Ovary (tissue), 9 donors: Measurements from ENCODE around the gene HBP1. TPM values are rescaled to one million over a fixed set of nuclear protein-coding genes. Genes with fewer than 3 reads are reported as not detected.

Experiments used
- DNase-seq, 5 donors: peaks; one replicate each; pipeline ENCODE4 v3.0.0-alpha.2; 2019 to 2020
- H3K27ac ChIP-seq, 2 donors: fragments of 200-600 bp; one replicate each; pipeline versions ENCODE4 v1.5.1 to v1.8.0; 2019 to 2022
- H3K27me3 ChIP-seq: fragments of 200-600 bp; one replicate; pipeline ENCODE4 v1.8.0; 2022
- H3K36me3 ChIP-seq: fragments of 200-600 bp; sonication (generic); one replicate; pipeline ENCODE4 v1.5.1; 2019
- H3K4me1 ChIP-seq: one replicate; pipeline ENCODE4 v1.8.1; 2013; ENCODE audit warnings: mild to moderate bottlenecking, moderate library complexity; ENCODE audit not compliant: insufficient read depth
- H3K4me3 ChIP-seq: fragments of 200-600 bp; sonication (generic); one replicate; pipeline ENCODE4 v1.5.1; 2017
- H3K9me3 ChIP-seq, 2 donors: fragments of 200-600 bp in 1 of 2; sonication (generic) in 1 of 2; one replicate each; pipeline versions ENCODE4 v1.5.1 to v1.8.1; 2013 to 2019; ENCODE audit warnings: mild to moderate bottlenecking in 1 of 2, moderate library complexity in 1 of 2
- CTCF ChIP-seq, 3 donors: fragments of 450-650 bp in 2 of 3; fragments of 200-600 bp in 1 of 3; IDR thresholded peaks; one replicate each; pipeline versions ENCODE4 v1.5.1 to v1.8.0; 2016 to 2022; ENCODE audit warnings: antibody characterized with exemption in 3 of 3, mild to moderate bottlenecking in 1 of 3
- EP300 ChIP-seq: sonication (generic); formaldehyde crosslinking; IDR thresholded peaks from one replicate; pipeline ENCODE4 v1.6.1; 2017; ENCODE audit warnings: antibody characterized with exemption
- POLR2A ChIP-seq: fragments of 450-650 bp; IDR thresholded peaks from one replicate; pipeline ENCODE4 v1.6.1; 2017; ENCODE audit warnings: antibody characterized with exemption, mild to moderate bottlenecking, moderate library complexity
- WGBS, 3 donors: extraction: QIAGEN DNeasy Blood & Tissue Kit in 1 of 3; methylation state at CpG; one replicate each; pipeline versions ENCODE4 v1.1.5 to v1.1.7; 2013 to 2017; 5-methylcytosine and 5-hydroxymethylcytosine counted together
- intact Hi-C, 4 donors: fragments of 100-400 bp; cut with DNase I; formaldehyde crosslinking; loops; one replicate each; pipeline versions ENCODE4 v1.11.0 to v1.15.1; 2022 to 2023
- polyA plus RNA-seq, 2 donors: library from polyadenylated mRNA; stranded (reverse); fragments of 200-250 nt in 1 of 2; fragments of 350-450 nt in 1 of 2; fragmentation: Illumina TruSeq in 1 of 2; extraction: RNeasy Lipid Tissue Mini Kit (QIAGEN cat#74804) in 1 of 2; gene quantifications; one replicate each; pipeline ENCODE4 v1.2.3, GENCODE V29; 2013 to 2014
- total RNA-seq, 7 donors: library from RNA; depleted of rRNA in 2 of 7; stranded (reverse); fragments of >200 nt in 2 of 7; fragmentation: NEBNext Ultra II Directional in 3 of 7; extraction: Animal tissue kit (Norgen Biotek cat#: 25700) in 3 of 7; gene quantifications; one replicate each; pipeline versions ENCODE4 v1.1.0 to v1.2.4, GENCODE V29; 2016 to 2023
- donor health status: DM: no; HTN: no; CAD: no; lungs with moderate emphysema.
- donor health status: DM: no; HTN: no; CAD: no.
- donor health status: Bipolar disorder and iron deficiency.
- donor health status: DM: yes; HTN: yes; CAD: no.
- donor health status: DM: no; HTN: no; CAD: no.
- donor health status: DM: yes; HTN: yes; CAD: no.

HBP1 gene
- total and polyA plus RNA-seq, 9 donors = 31.8 to 121 (median 73.8) TPM

GRCh38 chr7:107123392-107123791 is 45.4 kb upstream of the HBP1 start:
- DNase-seq = no peak
- H3K9me3 ChIP-seq = no peaks in the 10 kb centered on the region
- H3K27ac ChIP-seq = no peak overlapping the region
- H3K4me3 ChIP-seq = no peak overlapping the region
- H3K27me3 ChIP-seq = no peaks in the 10 kb centered on the region
- H3K36me3 ChIP-seq = no peaks in the 10 kb centered on the region
- 94 to 97% (median 97%) methylated on average over 4 of the region's 4 CpGs for WGBS, 3 donors
- H3K4me1 ChIP-seq = peaks cover 2% of the 10 kb centered on the region
- no peak for TF ChIP-seq CTCF (IDR thresholded peaks at IDR 0.05)
- no peak for TF ChIP-seq EP300
- TF ChIP-seq POLR2A = no peak
- intact Hi-C loops = no loop called here

- Histone ChIP-seq H3K27me3 (no peaks in the 10 kb centered on the region), H3K4me3 (no peak overlapping the region), H3K4me1 (no peaks in the 10 kb centered on the region), H3K27ac (no peak overlapping the region), H3K36me3 (no peaks in the 10 kb centered on the region), H3K9me3 (no peaks in the 10 kb centered on the region)
- DNase-seq = no peak
- 86 to 93% (median 90%) methylated on average over 5 of the region's 5 CpGs for WGBS, 3 donors
- intact Hi-C loops = no loop called here
- TF ChIP-seq CTCF (IDR thresholded peaks at IDR 0.05) (no peak), EP300 (no peak), POLR2A (no peak)
Observed at GRCh38 chr7:107125475-107125874, 43.3 kb upstream of the HBP1 start.

DNA sequence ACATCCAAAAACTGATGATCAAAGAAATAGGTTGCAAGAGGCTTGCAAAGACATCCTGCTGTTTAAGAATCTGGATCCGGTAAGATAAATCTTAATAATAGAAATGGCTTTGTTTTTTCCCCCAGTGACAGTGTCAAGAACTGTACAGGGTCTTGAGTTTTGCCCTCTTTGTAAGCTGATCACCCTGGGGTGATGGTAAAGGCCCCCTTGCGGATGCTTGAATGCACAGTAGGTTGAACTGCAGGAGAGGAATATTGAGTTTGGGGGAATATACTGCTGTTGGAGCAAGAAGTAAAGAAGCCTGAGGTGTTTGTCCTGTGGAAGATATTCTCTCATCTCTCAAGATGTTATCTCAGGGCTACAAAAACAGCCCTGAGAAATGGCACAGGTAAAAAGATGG is 40.6 kb upstream of the HBP1 start:
- Histone ChIP-seq H3K4me1 (no peaks in the 10 kb centered on the region), H3K9me3 (no peaks in the 10 kb centered on the region), H3K27ac (no peak overlapping the region), H3K36me3 (no peaks in the 10 kb centered on the region), H3K27me3 (no peaks in the 10 kb centered on the region), H3K4me3 (no peak overlapping the region)
- no peak for DNase-seq
- intact Hi-C loops = no loop called here
- WGBS, 3 donors = 88 to 97% (median 94%) methylated on average over 2 of the region's 2 CpGs
- no peak for TF ChIP-seq CTCF (IDR thresholded peaks at IDR 0.05)
- TF ChIP-seq POLR2A = no peak
- TF ChIP-seq EP300 = no peak

DNA sequence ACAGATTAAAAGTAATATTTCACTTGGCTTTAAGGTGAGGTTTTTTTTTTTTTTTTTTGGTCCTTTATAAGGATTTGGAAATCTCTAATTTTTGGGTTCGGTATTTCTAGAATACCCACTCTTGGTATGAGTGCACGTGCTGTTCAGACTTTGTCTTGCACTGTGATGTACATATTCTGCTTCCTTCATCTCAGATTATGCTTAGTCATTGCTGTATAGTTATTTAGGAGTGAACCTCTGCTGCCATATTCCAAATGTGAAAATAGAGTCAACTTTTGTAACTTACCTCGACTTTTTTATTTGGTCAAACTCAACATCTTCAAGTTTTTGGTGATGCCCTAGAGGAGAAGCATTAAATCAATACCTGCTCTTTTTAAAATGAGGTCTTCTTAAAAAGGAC is 40.1 kb upstream of the HBP1 start:
- no peak for DNase-seq
- Histone ChIP-seq H3K9me3 (no peaks in the 10 kb centered on the region), H3K4me1 (no peaks in the 10 kb centered on the region), H3K4me3 (no peak overlapping the region), H3K36me3 (no peaks in the 10 kb centered on the region), H3K27me3 (no peaks in the 10 kb centered on the region), H3K27ac (no peak overlapping the region)
- 92 to 96% (median 95%) methylated on average over 3 of the region's 3 CpGs for WGBS, 3 donors
- intact Hi-C loops = no loop called here
- TF ChIP-seq POLR2A (no peak), CTCF (IDR thresholded peaks at IDR 0.05) (no peak), EP300 (no peak)
